LNCaP clone FGC (cell line): ENCODE measurements around the gene THSD8.
"Not testable (repeated sequence)": the region's sequence is repeated elsewhere in the genome, so short reads cannot be mapped to it uniquely, and the experiment has no call there.

Source experiments
- DNase-seq: peaks from one replicate; pipeline ENCODE4 v3.0.0-alpha.2; 2011; ENCODE audit warnings: low read depth
- H3K4me3 ChIP-seq: 2 replicates; pipeline ENCODE4 v1.5.1; 2011; ENCODE audit warnings: mild to moderate bottlenecking, low read depth, low read length, control low read depth
- CTCF ChIP-seq: IDR thresholded peaks from 2 replicates; pipeline ENCODE4 v1.5.1; 2012; ENCODE audit warnings: mild to moderate bottlenecking; ENCODE audit not compliant: control insufficient read depth, insufficient read depth; ENCODE audit errors: extremely low read depth

THSD8 gene

GRCh38 chr19:12838886-12839756 is 37.3 kb downstream of the THSD8 start:
- DNase-seq, result no peak
- H3K4me3 ChIP-seq, result peak overlapping the region; percentile 65
- TF ChIP-seq CTCF, result no peak

GRCh38 chr19:12840091-12841079 is 38.5 kb downstream of the THSD8 start:
- H3K4me3 ChIP-seq, result no peak overlapping the region
- TF ChIP-seq CTCF, result no peak
- DNase-seq, result peak; percentile 52

GRCh38 chr19:12841094-12841493 is 39.2 kb downstream of the THSD8 start:
- no peak for DNase-seq
- no peak for TF ChIP-seq CTCF
- H3K4me3 ChIP-seq, result no peak overlapping the region

GRCh38 chr19:12842511-12842910 is 40.6 kb downstream of the THSD8 start:
- no peak overlapping the region for H3K4me3 ChIP-seq
- no peak for TF ChIP-seq CTCF
- DNase-seq, result no peak

GRCh38 chr19:12843328-12843727 is 41.5 kb downstream of the THSD8 start:
- H3K4me3 ChIP-seq, result no peak overlapping the region
- no peak for DNase-seq
- no peak for TF ChIP-seq CTCF

- no peak for DNase-seq
- H3K4me3 ChIP-seq, result no peak overlapping the region
- no peak for TF ChIP-seq CTCF
Measured at GRCh38 chr19:12843999-12844732, 42.3 kb downstream of the THSD8 start.

- DNase-seq, H3K4me3 ChIP-seq: not testable (repeated sequence)
Measured at GRCh38 chr19:12846613-12847012, 44.7 kb downstream of the THSD8 start.
